MM.1S (cell line): Measurements from ENCODE around the gene SMG6.

Source experiments
- DNase-seq: peaks from one replicate; pipeline ENCODE4 v3.0.0-alpha.2; 2015
- H2AFZ ChIP-seq: fragments of 300-600 bp; sonication (generic); 2 replicates; pipeline ENCODE4 v1.6.0; 2016; ENCODE audit warnings: antibody characterized with exemption, low read length
- H3F3A ChIP-seq: fragments of 300-600 bp; sonication (generic); 2 replicates; pipeline ENCODE4 v1.6.1; 2016; ENCODE audit warnings: mild to moderate bottlenecking, antibody characterized with exemption, low read length, moderate library complexity, mixed read lengths; ENCODE audit not compliant: insufficient read depth
- H3K27ac ChIP-seq: fragments of 300-600 bp; sonication (generic); 2 replicates; pipeline ENCODE4 v1.5.1; 2016; ENCODE audit warnings: mild to moderate bottlenecking, low read length
- H3K27me3 ChIP-seq: fragments of 300-600 bp; sonication (generic); replicated peaks from 2 replicates; pipeline ENCODE4 v1.6.0; 2016; ENCODE audit warnings: low read length; ENCODE audit not compliant: insufficient read depth
- H3K36me3 ChIP-seq: fragments of 300-600 bp; sonication (generic); replicated peaks from 2 replicates; pipeline ENCODE4 v1.6.1; 2016; ENCODE audit warnings: mild to moderate bottlenecking, low read length, mixed read lengths; ENCODE audit not compliant: insufficient read depth
- H3K4me1 ChIP-seq: fragments of 300-600 bp; sonication (generic); 2 replicates; pipeline ENCODE4 v1.6.1; 2016; ENCODE audit warnings: low read length, mixed read lengths
- H3K4me2 ChIP-seq: fragments of 300-600 bp; sonication (generic); 2 replicates; pipeline ENCODE4 v1.6.0; 2016; ENCODE audit warnings: low read depth, low read length
- H3K4me3 ChIP-seq: fragments of 300-600 bp; sonication (generic); 2 replicates; pipeline ENCODE4 v1.5.1; 2016; ENCODE audit warnings: low read length, mixed read lengths
- H3K79me2 ChIP-seq: fragments of 300-600 bp; sonication (generic); 2 replicates; pipeline ENCODE4 v1.6.1; 2016; ENCODE audit warnings: mixed run types, low read length, mixed read lengths
- H3K9ac ChIP-seq: fragments of 300-600 bp; sonication (generic); 2 replicates; pipeline ENCODE4 v1.6.1; 2016; ENCODE audit warnings: low read length, mixed read lengths
- H3K9me2 ChIP-seq: fragments of 300-600 bp; sonication (generic); replicated peaks from 2 replicates; pipeline ENCODE4 v1.6.1; 2016; ENCODE audit warnings: mild to moderate bottlenecking, low read length, mixed read lengths; ENCODE audit not compliant: insufficient read depth
- H3K9me3 ChIP-seq: fragments of 300-600 bp; sonication (generic); replicated peaks from 2 replicates; pipeline ENCODE4 v1.6.1; 2016; ENCODE audit warnings: mild to moderate bottlenecking, low read length, mixed read lengths; ENCODE audit not compliant: insufficient read depth
- H4K20me1 ChIP-seq: fragments of 300-600 bp; sonication (generic); 2 replicates; pipeline ENCODE4 v1.6.1; 2016; ENCODE audit warnings: mild to moderate bottlenecking, low read length, moderate library complexity, mixed read lengths; ENCODE audit not compliant: insufficient read depth
- EZH2 ChIP-seq: fragments of 300-600 bp; sonication (generic); optimal IDR thresholded peaks from 2 replicates; pipeline ENCODE3; 2017; ENCODE audit warnings: low read depth, mild to moderate bottlenecking, antibody characterized with exemption, low read length, mixed read lengths
- EZH2phosphoT487 ChIP-seq: fragments of 300-600 bp; sonication (generic); IDR thresholded peaks from 2 replicates; pipeline ENCODE4 v1.6.1; 2018; ENCODE audit warnings: antibody characterized with exemption, low read length
- TF ChIP-seq, protein P1 (sequence below): fragments of 300-600 bp; sonication (generic); IDR thresholded peaks from 2 replicates; pipeline ENCODE4 v1.5.1; 2016; ENCODE audit warnings: antibody characterized with exemption, low read length, mixed read lengths

The SMG6 gene

DNA sequence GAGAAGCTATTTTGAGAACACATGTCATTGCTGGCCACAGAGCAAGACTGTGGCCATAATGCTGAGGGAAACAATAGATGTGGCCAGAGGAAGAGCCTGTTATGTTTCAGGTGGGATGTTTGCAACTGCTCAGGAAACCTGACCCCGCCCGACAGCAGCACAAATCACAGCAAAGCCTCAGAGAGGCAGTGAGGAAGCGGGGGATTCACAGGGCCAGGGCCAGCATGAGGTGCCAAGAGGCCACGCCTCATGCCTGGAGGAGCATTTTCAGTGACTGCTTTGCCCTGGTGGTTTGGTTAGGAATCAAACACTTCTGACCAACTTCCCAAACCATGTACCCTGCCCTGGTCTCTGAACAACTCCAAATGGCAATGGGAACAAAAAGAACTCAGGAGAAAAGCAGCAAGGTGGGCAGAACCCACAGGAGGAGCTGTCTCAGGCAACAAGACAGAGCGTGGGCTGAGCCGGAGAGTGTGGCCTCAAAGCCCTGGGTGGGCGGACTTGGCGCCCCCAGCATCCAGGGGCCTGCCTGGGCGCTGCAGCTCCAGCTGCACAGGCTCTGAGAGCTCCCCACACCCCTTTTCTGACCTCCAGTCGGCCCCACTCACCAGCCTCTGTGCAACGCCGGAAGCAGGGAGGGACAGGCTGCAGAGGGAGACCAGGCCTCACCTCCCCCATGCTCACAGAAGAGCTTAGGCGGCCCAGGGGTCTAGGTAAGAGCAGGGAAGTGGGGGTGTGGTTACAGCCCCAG, 228.1 kb downstream of the SMG6 start:
- no peaks in the 10 kb centered on the region for H3K9me2 ChIP-seq

DNA sequence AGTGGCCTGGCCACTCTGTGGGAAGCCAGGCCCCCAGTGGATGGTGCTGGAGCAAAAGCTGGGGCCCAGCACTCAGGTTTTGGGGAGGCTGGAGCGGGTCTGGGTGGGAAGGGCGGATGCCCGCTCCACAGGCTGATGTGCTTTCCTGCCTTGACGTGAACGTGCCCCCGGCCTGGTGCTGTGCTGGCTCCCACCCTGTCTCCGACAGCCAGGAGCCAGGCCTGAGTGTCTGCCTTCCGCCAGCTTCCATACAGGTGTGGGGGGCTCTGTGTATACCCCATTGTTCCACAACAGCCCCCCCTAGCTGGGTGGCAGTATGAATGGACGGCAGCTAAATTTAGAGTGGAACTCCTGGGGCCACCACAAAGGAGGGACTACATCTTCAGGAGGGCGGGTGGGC, 228.7 kb downstream of the SMG6 start:
- Histone ChIP-seq H3K9me2 (no peaks in the 10 kb centered on the region), H3K4me3 (no peak overlapping the region), H3K9me3 (no peaks in the 10 kb centered on the region), H3K36me3 (no peaks in the 10 kb centered on the region), H3K27me3 (no peaks in the 10 kb centered on the region), H3K4me1 (no peaks in the 10 kb centered on the region), H3K79me2 (no peaks in the 10 kb centered on the region), H3F3A (no peaks in the 10 kb centered on the region), H3K4me2 (no peak overlapping the region), H3K9ac (no peak overlapping the region), H4K20me1 (no peaks in the 10 kb centered on the region), H3K27ac (no peak overlapping the region), H2AFZ (no peak overlapping the region)
- TF ChIP-seq EZH2phosphoT487 = no peak
- no peak for TF ChIP-seq EZH2
- TF ChIP-seq, protein P1, sequence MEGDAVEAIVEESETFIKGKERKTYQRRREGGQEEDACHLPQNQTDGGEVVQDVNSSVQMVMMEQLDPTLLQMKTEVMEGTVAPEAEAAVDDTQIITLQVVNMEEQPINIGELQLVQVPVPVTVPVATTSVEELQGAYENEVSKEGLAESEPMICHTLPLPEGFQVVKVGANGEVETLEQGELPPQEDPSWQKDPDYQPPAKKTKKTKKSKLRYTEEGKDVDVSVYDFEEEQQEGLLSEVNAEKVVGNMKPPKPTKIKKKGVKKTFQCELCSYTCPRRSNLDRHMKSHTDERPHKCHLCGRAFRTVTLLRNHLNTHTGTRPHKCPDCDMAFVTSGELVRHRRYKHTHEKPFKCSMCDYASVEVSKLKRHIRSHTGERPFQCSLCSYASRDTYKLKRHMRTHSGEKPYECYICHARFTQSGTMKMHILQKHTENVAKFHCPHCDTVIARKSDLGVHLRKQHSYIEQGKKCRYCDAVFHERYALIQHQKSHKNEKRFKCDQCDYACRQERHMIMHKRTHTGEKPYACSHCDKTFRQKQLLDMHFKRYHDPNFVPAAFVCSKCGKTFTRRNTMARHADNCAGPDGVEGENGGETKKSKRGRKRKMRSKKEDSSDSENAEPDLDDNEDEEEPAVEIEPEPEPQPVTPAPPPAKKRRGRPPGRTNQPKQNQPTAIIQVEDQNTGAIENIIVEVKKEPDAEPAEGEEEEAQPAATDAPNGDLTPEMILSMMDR = no peak
- DNase-seq = no peak

More for the DNA sequence above, 228.1 kb downstream of the SMG6 start:
- H4K20me1 ChIP-seq = no peaks in the 10 kb centered on the region
- TF ChIP-seq, protein P1 = no peak
- TF ChIP-seq EZH2phosphoT487 (no peak), EZH2 (no peak)
- H3K36me3 ChIP-seq = no peaks in the 10 kb centered on the region
- no peaks in the 10 kb centered on the region for H3K27me3 ChIP-seq
- no peak overlapping the region for H3K4me3 ChIP-seq
- H3K4me2 ChIP-seq = no peak overlapping the region
- no peaks in the 10 kb centered on the region for H3K9me3 ChIP-seq
- no peak overlapping the region for H3K27ac ChIP-seq
- H2AFZ ChIP-seq = no peak overlapping the region
- no peaks in the 10 kb centered on the region for H3K79me2 ChIP-seq
- no peaks in the 10 kb centered on the region for H3F3A ChIP-seq
- H3K9ac ChIP-seq = no peak overlapping the region
- no peaks in the 10 kb centered on the region for H3K4me1 ChIP-seq
- DNase-seq = no peak

- no peak overlapping the region for H3K9ac ChIP-seq
- H2AFZ ChIP-seq = no peak overlapping the region
- H3K4me1 ChIP-seq = no peaks in the 10 kb centered on the region
- no peaks in the 10 kb centered on the region for H4K20me1 ChIP-seq
- no peaks in the 10 kb centered on the region for H3K36me3 ChIP-seq
- no peak overlapping the region for H3K4me3 ChIP-seq
- DNase-seq = no peak
- no peaks in the 10 kb centered on the region for H3K27me3 ChIP-seq
- H3K4me2 ChIP-seq = no peak overlapping the region
- TF ChIP-seq EZH2phosphoT487 = no peak
- TF ChIP-seq, protein P1 = no peak
- no peak for TF ChIP-seq EZH2
- H3K9me2 ChIP-seq = no peaks in the 10 kb centered on the region
- no peaks in the 10 kb centered on the region for H3F3A ChIP-seq
- H3K79me2 ChIP-seq = no peaks in the 10 kb centered on the region
- H3K27ac ChIP-seq = no peak overlapping the region
- H3K9me3 ChIP-seq = no peaks in the 10 kb centered on the region
Measured at GRCh38 chr17:2071455-2072281, 231.9 kb downstream of the SMG6 start.
